ENCODE results near the gene SPACA4. TPM values are rescaled to one million over a fixed set of nuclear protein-coding genes. Genes with fewer than 3 reads are reported as not detected.

SPACA4 gene
- total and polyA plus RNA-seq, 9 of the 15 experiments (the other 6 are each of a cell fraction or from before 2014, with no cell fraction given): not detected

- TF ChIP-seq, protein P1, sequence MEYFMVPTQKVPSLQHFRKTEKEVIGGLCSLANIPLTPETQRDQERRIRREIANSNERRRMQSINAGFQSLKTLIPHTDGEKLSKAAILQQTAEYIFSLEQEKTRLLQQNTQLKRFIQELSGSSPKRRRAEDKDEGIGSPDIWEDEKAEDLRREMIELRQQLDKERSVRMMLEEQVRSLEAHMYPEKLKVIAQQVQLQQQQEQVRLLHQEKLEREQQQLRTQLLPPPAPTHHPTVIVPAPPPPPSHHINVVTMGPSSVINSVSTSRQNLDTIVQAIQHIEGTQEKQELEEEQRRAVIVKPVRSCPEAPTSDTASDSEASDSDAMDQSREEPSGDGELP (CRISPR knock-in tag; IDR thresholded peaks at IDR 0.05; ENCODE audit: borderline replicate concordance): no peak; the same call in 1 of the 2 replicates
- TF ChIP-seq PHF8 (IDR thresholded peaks at IDR 0.05; ENCODE audit: borderline replicate concordance, low read length) (no peak), ZNF507 (tag; conservative IDR thresholded peaks at IDR 0.05) (no peak), SMAD1 (IDR thresholded peaks at IDR 0.05; ENCODE audit: low read depth, low read length, partially characterized antibody) (no peak), BHLHE40 (IDR thresholded peaks at IDR 0.05; ENCODE audit: low read length) (no peak), C11orf30 (IDR thresholded peaks at IDR 0.05; ENCODE audit: low read depth) (no peak), EZH2 (IDR thresholded peaks at IDR 0.05; ENCODE audit: borderline replicate concordance, low read depth, low read length) (no peak), NFRKB (IDR thresholded peaks at IDR 0.05; ENCODE audit: low read depth) (no peak), HEY1 (CRISPR knock-in tag; IDR thresholded peaks at IDR 0.05; ENCODE audit: borderline replicate concordance) (no peak), MLLT1 (IDR thresholded peaks at IDR 0.05) (no peak), PHF21A (IDR thresholded peaks at IDR 0.05; ENCODE audit: borderline replicate concordance, low read depth) (no peak), ARID2 (IDR thresholded peaks at IDR 0.05) (no peak), RUNX1 (IDR thresholded peaks at IDR 0.05; ENCODE audit: low read depth) (no peak), ZBTB17 (CRISPR knock-in tag; IDR thresholded peaks at IDR 0.05) (no peak), TFE3 (CRISPR knock-in tag; IDR thresholded peaks at IDR 0.05) (no peak), ZBTB12 (CRISPR knock-in tag; IDR thresholded peaks at IDR 0.05) (no peak), PML (IDR thresholded peaks at IDR 0.05; ENCODE audit: low read length) (peak; percentile 64; the same call in 1 of the 2 replicates), FUS (optimal IDR thresholded peaks at IDR 0.05; ENCODE audit: low read depth, low read length) (no peak), NFATC3 (IDR thresholded peaks at IDR 0.05) (no peak), ZNF77 (CRISPR knock-in tag; IDR thresholded peaks at IDR 0.05) (no peak; the same call in none of the 2 replicates)
- TF ChIP-seq, protein P2, sequence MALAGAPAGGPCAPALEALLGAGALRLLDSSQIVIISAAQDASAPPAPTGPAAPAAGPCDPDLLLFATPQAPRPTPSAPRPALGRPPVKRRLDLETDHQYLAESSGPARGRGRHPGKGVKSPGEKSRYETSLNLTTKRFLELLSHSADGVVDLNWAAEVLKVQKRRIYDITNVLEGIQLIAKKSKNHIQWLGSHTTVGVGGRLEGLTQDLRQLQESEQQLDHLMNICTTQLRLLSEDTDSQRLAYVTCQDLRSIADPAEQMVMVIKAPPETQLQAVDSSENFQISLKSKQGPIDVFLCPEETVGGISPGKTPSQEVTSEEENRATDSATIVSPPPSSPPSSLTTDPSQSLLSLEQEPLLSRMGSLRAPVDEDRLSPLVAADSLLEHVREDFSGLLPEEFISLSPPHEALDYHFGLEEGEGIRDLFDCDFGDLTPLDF (CRISPR knock-in tag; IDR thresholded peaks at IDR 0.05): no peak
- TF ChIP-seq, protein P3, sequence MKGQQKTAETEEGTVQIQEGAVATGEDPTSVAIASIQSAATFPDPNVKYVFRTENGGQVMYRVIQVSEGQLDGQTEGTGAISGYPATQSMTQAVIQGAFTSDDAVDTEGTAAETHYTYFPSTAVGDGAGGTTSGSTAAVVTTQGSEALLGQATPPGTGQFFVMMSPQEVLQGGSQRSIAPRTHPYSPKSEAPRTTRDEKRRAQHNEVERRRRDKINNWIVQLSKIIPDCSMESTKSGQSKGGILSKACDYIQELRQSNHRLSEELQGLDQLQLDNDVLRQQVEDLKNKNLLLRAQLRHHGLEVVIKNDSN (CRISPR knock-in tag; IDR thresholded peaks at IDR 0.05): no peak
Measured at GRCh38 chr19:48614436-48615230, 8.1 kb downstream of the SPACA4 start, which contains the start of gene FAM83E (continued).
